SK-N-SH (cell line): Measurements from ENCODE around the gene RPL5. TPM values are rescaled to one million over a fixed set of nuclear protein-coding genes. Genes with fewer than 3 reads are reported as not detected.

Experiments used
- CTCF ChIA-PET: fragments of 300-600, 350-600 bp; formaldehyde crosslinking; extraction: SDS; loops from one replicate; lab custom pipeline; 2021; lab: Yijun Ruan, JAX
- POLR2A ChIA-PET: fragments of 350-600 bp; sonication (Branson Sonifier 250); formaldehyde crosslinking; extraction: SDS; loops from one replicate; lab custom pipeline; 2020; ENCODE audit warnings: antibody characterized with exemption, inconsistent platforms; lab: Yijun Ruan, JAX
- DNase-seq: peaks from one replicate; pipeline ENCODE4 v3.0.0; 2012
- H2AFZ ChIP-seq: fragments of 200-600 bp; sonication (generic); 2 replicates; pipeline ENCODE4 v1.8.1; 2016; ENCODE audit warnings: antibody characterized with exemption, mild to moderate bottlenecking, low read depth
- H3F3A ChIP-seq: fragments of 200-600 bp; sonication (generic); replicated peaks from 2 replicates; pipeline ENCODE3; 2016; ENCODE audit warnings: antibody characterized with exemption, mild to moderate bottlenecking; ENCODE audit not compliant: insufficient read depth
- H3K27ac ChIP-seq, 2 experiments: fragments of 200-500 bp in 1 of 2; fragments of 200-600 bp in 1 of 2; sonication (Bioruptor generic) in 1 of 2; sonication (generic), shearing (Covaris generic) in 1 of 2; 2 replicates each; pipeline versions ENCODE4 v1.5.1 to v1.6.1; 2014 to 2016; ENCODE audit warnings: low read depth in 2 of 2, inconsistent platforms in 1 of 2, low read length in 1 of 2, mild to moderate bottlenecking in 1 of 2, mixed read lengths in 1 of 2
- H3K27me3 ChIP-seq: fragments of 200-600 bp; sonication (generic), shearing (Covaris generic); 2 replicates; pipeline ENCODE4 v1.6.1; 2016; ENCODE audit warnings: mixed run types; ENCODE audit not compliant: insufficient read depth
- H3K36me3 ChIP-seq, 2 experiments: fragments of 200-500 bp in 1 of 2; fragments of 200-600 bp in 1 of 2; sonication (Bioruptor generic) in 1 of 2; sonication (generic) in 1 of 2; replicated peaks in 1 of 2; 2 replicates each; pipeline versions ENCODE3 to v1.5.1; 2014 to 2016; ENCODE audit warnings: low read length in 1 of 2, mild to moderate bottlenecking in 1 of 2; ENCODE audit not compliant: insufficient read depth in 2 of 2, control insufficient read depth in 1 of 2
- H3K4me1 ChIP-seq, 2 experiments: fragments of 200-500 bp in 1 of 2; fragments of 200-600 bp in 1 of 2; sonication (Bioruptor generic) in 1 of 2; sonication (generic), shearing (Covaris generic) in 1 of 2; 2 replicates each; pipeline versions ENCODE4 v1.5.1 to v1.6.1; 2014 to 2016; ENCODE audit warnings: low read depth in 1 of 2, low read length in 1 of 2, mixed run types in 1 of 2; ENCODE audit not compliant: insufficient read depth in 2 of 2, control insufficient read depth in 1 of 2
- H3K4me2 ChIP-seq: fragments of 200-600 bp; sonication (generic), shearing (Covaris generic); 2 replicates; pipeline ENCODE4 v1.6.1; 2017; ENCODE audit warnings: mixed run types
- H3K4me3 ChIP-seq, 2 experiments: fragments of 200-500 bp in 1 of 2; fragments of 200-600 bp in 1 of 2; sonication (Bioruptor generic) in 1 of 2; sonication (generic), shearing (Covaris generic) in 1 of 2; 2 replicates each; pipeline versions ENCODE4 v1.5.1 to v1.8.1; 2014 to 2016; ENCODE audit warnings: low read depth in 2 of 2, inconsistent platforms in 1 of 2, low read length in 1 of 2, mild to moderate bottlenecking in 1 of 2, mixed read lengths in 1 of 2, moderate library complexity in 1 of 2
- H3K79me2 ChIP-seq: fragments of 200-600 bp; sonication (generic); 2 replicates; pipeline ENCODE4 v1.8.1; 2017; ENCODE audit warnings: mild to moderate bottlenecking; ENCODE audit not compliant: insufficient read depth
- H3K9ac ChIP-seq: fragments of 200-600 bp; sonication (generic); 2 replicates; pipeline ENCODE4 v1.6.1; 2017; ENCODE audit warnings: mixed run types
- H3K9me2 ChIP-seq: fragments of 200-600 bp; sonication (generic); 2 replicates; pipeline ENCODE4 v1.6.1; 2017; ENCODE audit warnings: mixed run types
- H3K9me3 ChIP-seq: fragments of 200-600 bp; sonication (generic); 2 replicates; pipeline ENCODE4 v1.6.1; 2017; ENCODE audit warnings: mixed run types, mild to moderate bottlenecking, moderate library complexity
- H4K20me1 ChIP-seq: fragments of 200-600 bp; sonication (generic); 2 replicates; pipeline ENCODE4 v1.6.1; 2017; ENCODE audit warnings: mild to moderate bottlenecking, mixed run types; ENCODE audit not compliant: insufficient read depth
- FOSL2 ChIP-seq: IDR thresholded peaks from 2 replicates; pipeline ENCODE4 v1.4.0; 2012; ENCODE audit warnings: low read depth, mild to moderate bottlenecking, moderate library complexity, borderline replicate concordance
- FOXM1 ChIP-seq: IDR thresholded peaks from 2 replicates; pipeline ENCODE4 v1.4.0; 2012; ENCODE audit warnings: low read depth, mild to moderate bottlenecking
- GABPA ChIP-seq: IDR thresholded peaks from 2 replicates; pipeline ENCODE4 v1.4.0; 2012; ENCODE audit warnings: low read depth, mild to moderate bottlenecking
- GATA2 ChIP-seq: sonication (generic); formaldehyde crosslinking; IDR thresholded peaks from 2 replicates; pipeline ENCODE4 v1.5.0; 2020; ENCODE audit warnings: mild to moderate bottlenecking, missing genetic modification reagents
- JUND ChIP-seq: IDR thresholded peaks from 2 replicates; pipeline ENCODE4 v1.4.0; 2012
- MEF2A ChIP-seq: IDR thresholded peaks from 2 replicates; pipeline ENCODE4 v1.4.0; 2012; ENCODE audit warnings: low read depth, borderline replicate concordance
- NRF1 ChIP-seq: IDR thresholded peaks from 2 replicates; pipeline ENCODE4 v1.6.1; 2012; ENCODE audit warnings: low read depth, mild to moderate bottlenecking, low read length
- POLR2AphosphoS5 ChIP-seq: IDR thresholded peaks from 2 replicates; pipeline ENCODE4 v1.6.1; 2012; ENCODE audit warnings: low read depth, low read length
- RFX5 ChIP-seq: IDR thresholded peaks from 2 replicates; pipeline ENCODE4 v1.6.1; 2012; ENCODE audit warnings: mild to moderate bottlenecking, improper control_type of control experiment, low read length
- RXRA ChIP-seq: IDR thresholded peaks from 2 replicates; pipeline ENCODE4 v1.4.0; 2012; ENCODE audit warnings: low read depth, mild to moderate bottlenecking, borderline replicate concordance
- TAF1 ChIP-seq: IDR thresholded peaks from 2 replicates; pipeline ENCODE4 v1.6.1; 2012; ENCODE audit warnings: low read depth, mild to moderate bottlenecking, low read length, moderate library complexity, borderline replicate concordance
- TEAD4 ChIP-seq: IDR thresholded peaks from 2 replicates; pipeline ENCODE4 v1.4.0; 2012; ENCODE audit warnings: mild to moderate bottlenecking, borderline replicate concordance; ENCODE audit not compliant: insufficient read depth
- WGBS: methylation state at CpG from one replicate; pipeline ENCODE4 v1.1.6; 2017; ENCODE audit warnings: low lambda C conversion rate; 5-methylcytosine and 5-hydroxymethylcytosine counted together
- polyA plus RNA-seq, 3 experiments: library from polyadenylated mRNA; depleted of rRNA; stranded (reverse); fragments of >200 nt; gene quantifications; 2 replicates each; pipeline ENCODE4 v1.2.3, GENCODE V29; 2012
- TF ChIP-seq, protein P1 (sequence below): IDR thresholded peaks from 2 replicates; pipeline ENCODE4 v1.4.0; 2012; ENCODE audit warnings: low read depth, borderline replicate concordance
- TF ChIP-seq, protein P2 (sequence below): fragments of 150-350 bp; IDR thresholded peaks from 2 replicates; pipeline ENCODE4 v1.6.1; 2016; ENCODE audit warnings: mild to moderate bottlenecking, low read depth, low read length
- TF ChIP-seq, protein P3 (sequence below): IDR thresholded peaks from 2 replicates; pipeline ENCODE4 v1.6.1; 2012; ENCODE audit warnings: mild to moderate bottlenecking, low read depth, low read length, moderate library complexity

RPL5 gene
- polyA plus RNA-seq, 1 of the 3 experiments (the other 2 are of a cell fraction), result 1,489 TPM

DNA sequence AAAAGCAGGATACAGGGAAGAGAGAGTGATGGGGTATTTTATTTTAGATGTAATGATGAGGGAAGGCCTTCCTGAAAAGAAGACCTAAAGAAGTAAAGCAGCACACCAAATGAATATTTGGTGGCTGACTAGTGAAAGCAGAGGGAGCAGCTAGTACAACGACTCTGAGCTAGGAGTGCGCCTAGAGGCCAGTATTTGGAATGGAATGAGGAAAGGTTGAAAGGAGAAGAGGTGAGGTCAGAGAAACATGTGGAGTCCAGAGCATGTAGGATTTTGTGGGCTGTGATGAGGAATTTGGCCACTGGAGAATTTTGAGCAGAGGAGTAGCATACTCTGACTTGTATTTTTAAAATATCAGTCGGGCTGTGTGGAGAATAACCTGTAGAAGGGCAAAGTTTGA, 11.8 kb upstream of the RPL5 start:
- no peaks in the 10 kb centered on the region for H3K9me3 ChIP-seq
- 58% methylated on average over 3 of the region's 3 CpGs for WGBS
- CTCF ChIA-PET, result interaction anchor here (1.1 kb wide), 1 partner anchor 137 kb away, joined by 3 read pairs; no protein-coding TSS in a partner anchor
- no peak overlapping the region for H3K27ac ChIP-seq
- no peaks in the 10 kb centered on the region for H3F3A ChIP-seq
- no peak for DNase-seq
- POLR2A ChIA-PET, result no interaction called here
- TF ChIP-seq FOXM1 (no peak), FOSL2 (no peak), GABPA (no peak), RXRA (no peak), NRF1 (no peak), TEAD4 (no peak), MEF2A (no peak)
- TF ChIP-seq, all 33 proteins: peak for 0
- Histone ChIP-seq H3K9me2 (no peaks in the 10 kb centered on the region), H2AFZ (no peak overlapping the region), H3K27me3 (no peaks in the 10 kb centered on the region), H3K36me3 (no peaks in the 10 kb centered on the region), H3K4me3 (no peak overlapping the region), H3K4me1 (no peaks in the 10 kb centered on the region), H3K4me2 (no peak overlapping the region), H3K79me2 (no peaks in the 10 kb centered on the region), H3K9ac (no peak overlapping the region), H4K20me1 (no peaks in the 10 kb centered on the region)

DNA sequence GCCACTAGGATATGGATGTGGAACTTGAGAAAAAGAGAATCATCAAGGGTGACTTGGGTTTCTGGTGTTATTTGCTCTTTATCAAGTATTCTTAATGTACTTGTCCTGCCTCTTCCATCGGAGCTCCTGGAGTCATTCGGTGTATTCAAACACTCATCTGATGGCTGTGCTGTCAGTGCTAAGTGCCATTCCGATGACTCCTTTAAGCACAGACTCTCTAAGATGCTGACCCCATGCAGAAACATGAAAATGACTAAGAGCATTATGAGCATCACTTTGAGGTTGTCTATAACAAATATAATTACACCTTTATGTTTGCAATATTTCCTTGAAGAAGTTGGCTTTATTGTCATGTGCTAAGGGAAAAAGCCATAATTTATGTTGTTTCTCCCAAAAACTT, 11.3 kb upstream of the RPL5 start:
- ChIA-PET POLR2A (no interaction called here), CTCF (interaction anchor here (0.5 to 1.3 kb wide), 4 partner anchors 10 to 768 kb away, joined by 3 to 5 read pairs (median 3); partner anchors contain the start of gene RPL5)
- Histone ChIP-seq H3K4me3 (no peak overlapping the region), H3K27me3 (no peaks in the 10 kb centered on the region), H3K4me2 (no peak overlapping the region), H3K4me1 (no peaks in the 10 kb centered on the region), H3F3A (no peaks in the 10 kb centered on the region)
- TF ChIP-seq, protein P1, sequence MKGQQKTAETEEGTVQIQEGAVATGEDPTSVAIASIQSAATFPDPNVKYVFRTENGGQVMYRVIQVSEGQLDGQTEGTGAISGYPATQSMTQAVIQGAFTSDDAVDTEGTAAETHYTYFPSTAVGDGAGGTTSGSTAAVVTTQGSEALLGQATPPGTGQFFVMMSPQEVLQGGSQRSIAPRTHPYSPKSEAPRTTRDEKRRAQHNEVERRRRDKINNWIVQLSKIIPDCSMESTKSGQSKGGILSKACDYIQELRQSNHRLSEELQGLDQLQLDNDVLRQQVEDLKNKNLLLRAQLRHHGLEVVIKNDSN, result no peak
- TF ChIP-seq TAF1 (no peak), TEAD4 (no peak), POLR2AphosphoS5 (no peak), JUND (no peak), RFX5 (no peak), GATA2 (no peak)
- TF ChIP-seq, protein P2, sequence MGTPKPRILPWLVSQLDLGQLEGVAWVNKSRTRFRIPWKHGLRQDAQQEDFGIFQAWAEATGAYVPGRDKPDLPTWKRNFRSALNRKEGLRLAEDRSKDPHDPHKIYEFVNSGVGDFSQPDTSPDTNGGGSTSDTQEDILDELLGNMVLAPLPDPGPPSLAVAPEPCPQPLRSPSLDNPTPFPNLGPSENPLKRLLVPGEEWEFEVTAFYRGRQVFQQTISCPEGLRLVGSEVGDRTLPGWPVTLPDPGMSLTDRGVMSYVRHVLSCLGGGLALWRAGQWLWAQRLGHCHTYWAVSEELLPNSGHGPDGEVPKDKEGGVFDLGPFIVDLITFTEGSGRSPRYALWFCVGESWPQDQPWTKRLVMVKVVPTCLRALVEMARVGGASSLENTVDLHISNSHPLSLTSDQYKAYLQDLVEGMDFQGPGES, result no peak
- TF ChIP-seq, protein P3, sequence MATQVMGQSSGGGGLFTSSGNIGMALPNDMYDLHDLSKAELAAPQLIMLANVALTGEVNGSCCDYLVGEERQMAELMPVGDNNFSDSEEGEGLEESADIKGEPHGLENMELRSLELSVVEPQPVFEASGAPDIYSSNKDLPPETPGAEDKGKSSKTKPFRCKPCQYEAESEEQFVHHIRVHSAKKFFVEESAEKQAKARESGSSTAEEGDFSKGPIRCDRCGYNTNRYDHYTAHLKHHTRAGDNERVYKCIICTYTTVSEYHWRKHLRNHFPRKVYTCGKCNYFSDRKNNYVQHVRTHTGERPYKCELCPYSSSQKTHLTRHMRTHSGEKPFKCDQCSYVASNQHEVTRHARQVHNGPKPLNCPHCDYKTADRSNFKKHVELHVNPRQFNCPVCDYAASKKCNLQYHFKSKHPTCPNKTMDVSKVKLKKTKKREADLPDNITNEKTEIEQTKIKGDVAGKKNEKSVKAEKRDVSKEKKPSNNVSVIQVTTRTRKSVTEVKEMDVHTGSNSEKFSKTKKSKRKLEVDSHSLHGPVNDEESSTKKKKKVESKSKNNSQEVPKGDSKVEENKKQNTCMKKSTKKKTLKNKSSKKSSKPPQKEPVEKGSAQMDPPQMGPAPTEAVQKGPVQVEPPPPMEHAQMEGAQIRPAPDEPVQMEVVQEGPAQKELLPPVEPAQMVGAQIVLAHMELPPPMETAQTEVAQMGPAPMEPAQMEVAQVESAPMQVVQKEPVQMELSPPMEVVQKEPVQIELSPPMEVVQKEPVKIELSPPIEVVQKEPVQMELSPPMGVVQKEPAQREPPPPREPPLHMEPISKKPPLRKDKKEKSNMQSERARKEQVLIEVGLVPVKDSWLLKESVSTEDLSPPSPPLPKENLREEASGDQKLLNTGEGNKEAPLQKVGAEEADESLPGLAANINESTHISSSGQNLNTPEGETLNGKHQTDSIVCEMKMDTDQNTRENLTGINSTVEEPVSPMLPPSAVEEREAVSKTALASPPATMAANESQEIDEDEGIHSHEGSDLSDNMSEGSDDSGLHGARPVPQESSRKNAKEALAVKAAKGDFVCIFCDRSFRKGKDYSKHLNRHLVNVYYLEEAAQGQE, result no peak
- TF ChIP-seq, all 33 proteins: peak for 0
- no peak overlapping the region for H3K27ac ChIP-seq
- no peak for DNase-seq
- no peaks in the 10 kb centered on the region for H3K36me3 ChIP-seq
- WGBS, result 75% methylated on average over 3 of the region's 3 CpGs
- no peaks in the 10 kb centered on the region for H3K9me3 ChIP-seq
- no peaks in the 10 kb centered on the region for H4K20me1 ChIP-seq
- no peaks in the 10 kb centered on the region for H3K79me2 ChIP-seq
- no peak overlapping the region for H2AFZ ChIP-seq
- H3K9ac ChIP-seq, result no peak overlapping the region
- no peaks in the 10 kb centered on the region for H3K9me2 ChIP-seq
